ENCODE data around the gene TRMT61B. TPM values are rescaled to one million over a fixed set of nuclear protein-coding genes. Genes with fewer than 3 reads are reported as not detected.

Gene TRMT61B
- total and polyA plus RNA-seq, 9 of the 15 experiments (the other 6 are each of a cell fraction or from before 2014, with no cell fraction given), result 13.2 to 28.3 (median 19.5) TPM

- TF ChIP-seq PBX2 (CRISPR knock-in tag; IDR thresholded peaks at IDR 0.05; ENCODE audit: low read depth), result no peak
- no peak for TF ChIP-seq PBX2 (tag; conservative IDR thresholded peaks at IDR 0.05; ENCODE audit: low read depth)
- no peak for TF ChIP-seq ZKSCAN8 (CRISPR knock-in tag; IDR thresholded peaks at IDR 0.05)
- no peak for TF ChIP-seq CTCF (IDR thresholded peaks at IDR 0.05 in 2 of 3, conservative IDR thresholded peaks at IDR 0.05 in 1 of 3; ENCODE audit: insufficient read depth in 2 of 3, low read depth in 1 of 3, low read length in 3 of 3)
- TF ChIP-seq STAG1 (CRISPR knock-in tag; IDR thresholded peaks at IDR 0.05; ENCODE audit: borderline replicate concordance), result no peak
- no peak for TF ChIP-seq ZNF830 (CRISPR knock-in tag; IDR thresholded peaks at IDR 0.05)
- TF ChIP-seq DIDO1 (tag; IDR thresholded peaks at IDR 0.05; ENCODE audit: low read depth), result no peak
- TF ChIP-seq NUFIP1 (IDR thresholded peaks at IDR 0.05; ENCODE audit: partially characterized antibody), result no peak
- no peak for TF ChIP-seq HNRNPK (IDR thresholded peaks at IDR 0.05; ENCODE audit: low read depth, low read length, poor library complexity, severe bottlenecking)
- TF ChIP-seq NEUROD1 (IDR thresholded peaks at IDR 0.05; ENCODE audit: borderline replicate concordance, low read depth, low read length, partially characterized antibody), result peak; percentile 97
- TF ChIP-seq KLF16 (IDR thresholded peaks at IDR 0.05), result peak; percentile 84
- no peak for TF ChIP-seq SMARCE1 (IDR thresholded peaks at IDR 0.05)
- no peak for TF ChIP-seq ZNF3 (CRISPR knock-in tag; IDR thresholded peaks at IDR 0.05)
- no peak; the same call in 1 of the 2 replicates for TF ChIP-seq AFF4 (CRISPR knock-in tag; IDR thresholded peaks at IDR 0.05)
- TF ChIP-seq TRIM24 (IDR thresholded peaks at IDR 0.05), result no peak
- TF ChIP-seq RNF219 (CRISPR knock-in tag; IDR thresholded peaks at IDR 0.05), result no peak
- no peak for TF ChIP-seq ZNF589 (CRISPR knock-in tag; IDR thresholded peaks at IDR 0.05; ENCODE audit: low read depth)
- TF ChIP-seq ZBTB17 (CRISPR knock-in tag; IDR thresholded peaks at IDR 0.05), result no peak
Observed at GRCh38 chr2:28894470-28895188, 24.5 kb upstream of the TRMT61B start, which contains the start of gene WDR43 (continued).
